ENCODE results near the gene CTAGE9.

The CTAGE9 gene

GRCh38 chr6:131673184-131673583, 37.6 kb downstream of the CTAGE9 start:
- DNase-seq (ENCODE audit: low spot score), result no peak

GRCh38 chr6:131669891-131670290, 40.9 kb downstream of the CTAGE9 start:
- no peak for DNase-seq (ENCODE audit: low spot score)

GRCh38 chr6:131663578-131664165, 47.1 kb downstream of the CTAGE9 start:
- no peak for DNase-seq (ENCODE audit: low spot score)

- DNase-seq (ENCODE audit: low spot score), result no peak
These were observed 50.6 kb downstream of the CTAGE9 start for GRCh38 chr6:131660195-131660594.
